ENCODE data around the gene ZNF436.

The ZNF436 gene

GRCh38 chr1:23369335-23370013 lies at the start of gene ZNF436:
ZNF436 (minus strand) TSS chr1:23369836; CDS start chr1:23368005, 1,831 bp downstream.
- peak; percentile 93 for DNase-seq

GRCh38 chr1:23419180-23419579 lies 49.5 kb upstream of the ZNF436 start:
- DNase-seq, result no peak

GRCh38 chr1:23417570-23417969 lies 47.9 kb upstream of the ZNF436 start:
- peak; percentile 51 for DNase-seq

- DNase-seq, result no peak
Measured at GRCh38 chr1:23416964-23417363, 47.3 kb upstream of the ZNF436 start.

- no peak for DNase-seq
Measured at GRCh38 chr1:23408797-23409290, 39.2 kb upstream of the ZNF436 start.

GRCh38 chr1:23407016-23407630 lies 37.5 kb upstream of the ZNF436 start:
- no peak for DNase-seq

GRCh38 chr1:23405946-23406345 lies 36.3 kb upstream of the ZNF436 start:
- DNase-seq, result no peak

- DNase-seq, result peak; percentile 92
Measured at GRCh38 chr1:23403735-23404486, 34.3 kb upstream of the ZNF436 start.

- no peak for DNase-seq
Measured at GRCh38 chr1:23403355-23403734, 33.7 kb upstream of the ZNF436 start.

- DNase-seq, result peak; percentile 77
Measured at GRCh38 chr1:23403038-23403336, 33.4 kb upstream of the ZNF436 start.

- no peak for DNase-seq
Measured at GRCh38 chr1:23402286-23403037, 32.8 kb upstream of the ZNF436 start.

GRCh38 chr1:23401313-23401712 lies 31.7 kb upstream of the ZNF436 start:
- DNase-seq, result no peak

GRCh38 chr1:23400324-23401114 lies 30.9 kb upstream of the ZNF436 start:
- DNase-seq, result peak; percentile 51

- no peak for DNase-seq
Measured at GRCh38 chr1:23399229-23399628, 29.6 kb upstream of the ZNF436 start.

GRCh38 chr1:23397908-23398307 lies 28.3 kb upstream of the ZNF436 start:
- DNase-seq, result no peak

GRCh38 chr1:23396380-23396779 lies 26.7 kb upstream of the ZNF436 start:
- no peak for DNase-seq

GRCh38 chr1:23395849-23396248 lies 26.2 kb upstream of the ZNF436 start:
- no peak for DNase-seq

- DNase-seq, result no peak
Measured at GRCh38 chr1:23395154-23395724, 25.6 kb upstream of the ZNF436 start.

- DNase-seq, result peak; percentile 89
Measured at GRCh38 chr1:23394684-23395083, 25.0 kb upstream of the ZNF436 start.

- DNase-seq, result peak; percentile 93
Measured at GRCh38 chr1:23394181-23394580, 24.5 kb upstream of the ZNF436 start.

GRCh38 chr1:23393706-23394105 lies 24.1 kb upstream of the ZNF436 start:
- peak; percentile 68 for DNase-seq
